ENCODE results near the gene BCR. TPM values are rescaled to one million over a fixed set of nuclear protein-coding genes. Genes with fewer than 3 reads are reported as not detected.
"Not testable (repeated sequence)": the region's sequence is repeated elsewhere in the genome, so short reads cannot be mapped to it uniquely, and the experiment has no call there.

Gene BCR
- total and polyA plus RNA-seq, 7 donors: 2.7 to 7.7 (median 6.5) TPM

DNA sequence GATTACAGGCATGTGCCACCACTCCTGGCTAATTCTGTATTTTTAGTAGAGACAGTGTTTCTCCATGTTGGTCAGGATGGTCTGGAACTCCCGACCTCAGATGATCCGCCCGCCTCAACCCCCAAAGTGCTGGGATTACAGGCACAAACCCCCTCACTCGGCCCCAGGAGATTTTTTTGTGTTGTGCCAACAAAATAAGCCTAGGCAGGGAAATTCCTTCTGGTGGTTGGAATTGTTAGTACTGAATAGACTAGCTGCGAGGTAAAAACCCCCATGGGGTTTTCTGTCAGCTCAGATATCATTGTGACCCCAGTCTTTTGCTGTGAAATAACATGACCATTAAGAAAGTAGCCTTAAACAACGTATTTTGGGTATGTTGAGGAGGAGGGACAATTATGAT lies 144.9 kb downstream of the BCR start:
- Histone ChIP-seq H3K36me3 (ENCODE audit: insufficient read depth in 1 of 2, low read depth in 1 of 2) (no peaks in the 10 kb centered on the region), H3K9me3 (no peaks in the 10 kb centered on the region), H3K27ac (no peak overlapping the region), H3K27me3 (ENCODE audit: insufficient read depth in 3 of 3, low read length in 2 of 3) (no peaks in the 10 kb centered on the region), H3K4me3 (no peak overlapping the region), H3K4me1 (no peaks in the 10 kb centered on the region)
- DNase-seq: no peak
- no peak for ATAC-seq
- WGBS, 3 donors: 51 to 53% (median 52%) methylated on average over 6 of the region's 6 CpGs
- TF ChIP-seq, protein P1, sequence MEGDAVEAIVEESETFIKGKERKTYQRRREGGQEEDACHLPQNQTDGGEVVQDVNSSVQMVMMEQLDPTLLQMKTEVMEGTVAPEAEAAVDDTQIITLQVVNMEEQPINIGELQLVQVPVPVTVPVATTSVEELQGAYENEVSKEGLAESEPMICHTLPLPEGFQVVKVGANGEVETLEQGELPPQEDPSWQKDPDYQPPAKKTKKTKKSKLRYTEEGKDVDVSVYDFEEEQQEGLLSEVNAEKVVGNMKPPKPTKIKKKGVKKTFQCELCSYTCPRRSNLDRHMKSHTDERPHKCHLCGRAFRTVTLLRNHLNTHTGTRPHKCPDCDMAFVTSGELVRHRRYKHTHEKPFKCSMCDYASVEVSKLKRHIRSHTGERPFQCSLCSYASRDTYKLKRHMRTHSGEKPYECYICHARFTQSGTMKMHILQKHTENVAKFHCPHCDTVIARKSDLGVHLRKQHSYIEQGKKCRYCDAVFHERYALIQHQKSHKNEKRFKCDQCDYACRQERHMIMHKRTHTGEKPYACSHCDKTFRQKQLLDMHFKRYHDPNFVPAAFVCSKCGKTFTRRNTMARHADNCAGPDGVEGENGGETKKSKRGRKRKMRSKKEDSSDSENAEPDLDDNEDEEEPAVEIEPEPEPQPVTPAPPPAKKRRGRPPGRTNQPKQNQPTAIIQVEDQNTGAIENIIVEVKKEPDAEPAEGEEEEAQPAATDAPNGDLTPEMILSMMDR (IDR thresholded peaks at IDR 0.05): no peak
- intact Hi-C loops (cut with DNase I): no loop called here

DNA sequence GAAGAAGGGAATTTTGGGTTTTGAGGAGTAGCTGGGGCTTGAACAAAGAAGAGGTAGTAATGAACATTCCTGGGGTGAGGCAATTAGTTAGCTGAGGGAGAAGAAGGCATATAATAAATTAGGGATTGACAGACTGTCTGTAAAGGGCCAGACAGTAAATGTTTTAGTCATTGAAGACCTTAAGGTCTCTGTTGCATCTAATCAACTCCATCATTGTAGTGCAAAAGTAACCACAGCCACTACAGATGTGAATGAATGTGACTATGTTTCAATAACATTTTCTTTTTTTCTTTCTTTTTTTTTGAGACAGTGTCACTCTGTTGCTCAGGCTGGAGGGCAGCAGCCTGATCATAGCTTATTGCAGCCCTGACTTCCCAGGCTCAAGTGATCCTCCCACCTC lies 153.5 kb downstream of the BCR start:
- H3K36me3 ChIP-seq (ENCODE audit: insufficient read depth in 1 of 2, low read depth in 1 of 2); H3K4me3 ChIP-seq; H3K27ac ChIP-seq; DNase-seq; H3K4me1 ChIP-seq; H3K9me3 ChIP-seq; intact Hi-C loops (cut with DNase I); H3K27me3 ChIP-seq (ENCODE audit: insufficient read depth in 3 of 3, low read length in 2 of 3); ATAC-seq: not testable (repeated sequence)

DNA sequence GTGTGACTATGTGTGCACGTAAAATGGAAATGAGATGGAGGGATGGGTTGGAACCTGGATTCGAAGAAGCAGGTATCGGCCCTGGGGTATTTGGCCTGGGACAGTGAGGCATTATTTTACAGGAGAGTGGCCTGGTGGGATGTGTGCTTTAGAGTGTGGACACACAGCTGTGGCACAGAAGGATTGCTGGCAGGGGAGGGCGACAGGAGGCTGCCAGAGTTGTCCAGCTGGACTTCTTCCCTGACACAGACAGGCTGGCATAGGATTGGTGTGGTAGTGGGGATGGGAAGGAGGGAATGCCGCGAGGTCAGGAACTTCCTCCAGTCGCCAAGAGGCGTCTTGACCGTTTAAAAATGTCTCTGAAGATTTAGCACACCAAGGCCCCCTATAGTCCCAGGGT lies 157.4 kb downstream of the BCR start:
- intact Hi-C loops (cut with DNase I); H3K4me3 ChIP-seq; H3K4me1 ChIP-seq; H3K36me3 ChIP-seq (ENCODE audit: insufficient read depth in 1 of 2, low read depth in 1 of 2); DNase-seq; H3K27ac ChIP-seq; H3K9me3 ChIP-seq; H3K27me3 ChIP-seq (ENCODE audit: insufficient read depth in 3 of 3, low read length in 2 of 3): not testable (repeated sequence)
- 32 to 74% (median 55%) methylated on average over 3 to 6 of the region's 9 CpGs for WGBS, 3 donors
- ATAC-seq: peak in 1 of 4 donors; percentile 59

DNA sequence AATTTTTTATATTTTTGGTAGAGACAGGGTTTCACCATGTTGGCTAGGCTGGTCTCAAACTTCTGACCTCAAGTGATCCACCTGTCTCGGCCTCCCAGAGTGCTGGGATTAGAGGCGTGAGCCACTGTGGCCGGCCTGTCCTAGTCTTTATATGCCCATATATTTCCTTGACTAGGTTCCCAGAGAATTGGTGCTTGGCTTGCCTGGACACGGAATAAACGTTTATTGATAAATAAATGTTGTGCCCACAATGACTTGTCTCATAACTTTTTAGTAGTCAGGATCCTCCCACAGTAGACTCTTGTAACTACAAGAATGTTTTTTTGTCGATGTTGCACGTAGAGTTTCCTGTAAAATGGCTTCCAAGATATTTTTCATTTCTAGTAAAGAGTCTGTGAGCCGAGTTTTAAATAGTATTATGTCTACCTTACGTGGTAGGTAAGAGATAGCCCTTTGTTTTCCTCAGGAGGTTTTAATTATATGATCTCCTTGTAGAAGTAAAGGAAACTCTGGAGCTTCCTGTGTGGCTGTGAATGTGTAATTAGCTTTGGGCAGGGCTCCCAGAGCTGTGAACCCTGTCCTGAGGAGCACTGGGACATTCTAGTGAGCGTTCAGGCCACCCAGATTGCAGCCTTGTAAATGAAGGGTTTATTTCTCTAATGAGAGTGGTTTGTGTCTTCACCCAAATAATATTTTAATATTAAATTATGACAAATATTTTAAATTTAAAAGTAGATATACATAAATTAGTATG lies 161.8 kb downstream of the BCR start:
- H3K27me3 ChIP-seq (ENCODE audit: insufficient read depth in 3 of 3, low read length in 2 of 3); intact Hi-C loops (cut with DNase I); H3K27ac ChIP-seq; H3K4me1 ChIP-seq; H3K4me3 ChIP-seq; DNase-seq; H3K9me3 ChIP-seq; ATAC-seq; H3K36me3 ChIP-seq (ENCODE audit: insufficient read depth in 1 of 2, low read depth in 1 of 2): not testable (repeated sequence)
- WGBS, 3 donors: 63 to 72% (median 66%) methylated on average over 9 of the region's 10 CpGs

DNA sequence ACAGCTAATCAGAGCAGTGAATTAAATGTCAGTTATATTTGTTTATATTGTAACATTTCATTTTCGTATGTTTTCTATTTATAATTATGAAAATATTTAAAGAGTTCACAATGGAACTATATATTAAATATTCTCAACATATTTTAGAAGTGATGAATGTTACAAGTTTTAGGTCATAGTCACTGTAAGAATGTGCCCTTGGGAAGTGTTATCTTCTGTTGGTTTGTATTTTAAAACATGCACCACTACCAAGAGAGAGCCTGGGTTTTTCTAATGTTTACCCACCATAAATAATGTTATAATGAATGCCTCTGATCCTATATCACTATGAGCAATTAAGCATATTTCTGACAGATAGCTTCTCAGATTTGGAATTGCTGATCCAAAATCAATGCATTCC lies 171.0 kb downstream of the BCR start:
- peaks cover 0 to 22% (median 0%) of the 10 kb centered on the region in 3 donors for H3K27me3 ChIP-seq (ENCODE audit: insufficient read depth in 3 of 3, low read length in 2 of 3)
- H3K36me3 ChIP-seq (ENCODE audit: insufficient read depth in 1 of 2, low read depth in 1 of 2): no peaks in the 10 kb centered on the region
- TF ChIP-seq, protein P1 (IDR thresholded peaks at IDR 0.05): no peak
- intact Hi-C loops (cut with DNase I): no loop called here
- no peak overlapping the region for H3K27ac ChIP-seq
- no peak for DNase-seq
- ATAC-seq: no peak
- no peak overlapping the region for H3K4me3 ChIP-seq
- no peaks in the 10 kb centered on the region for H3K9me3 ChIP-seq
- 73 to 87% (median 80%) methylated on average over 1 of the region's 1 CpG for WGBS, 3 donors
- no peaks in the 10 kb centered on the region for H3K4me1 ChIP-seq

DNA sequence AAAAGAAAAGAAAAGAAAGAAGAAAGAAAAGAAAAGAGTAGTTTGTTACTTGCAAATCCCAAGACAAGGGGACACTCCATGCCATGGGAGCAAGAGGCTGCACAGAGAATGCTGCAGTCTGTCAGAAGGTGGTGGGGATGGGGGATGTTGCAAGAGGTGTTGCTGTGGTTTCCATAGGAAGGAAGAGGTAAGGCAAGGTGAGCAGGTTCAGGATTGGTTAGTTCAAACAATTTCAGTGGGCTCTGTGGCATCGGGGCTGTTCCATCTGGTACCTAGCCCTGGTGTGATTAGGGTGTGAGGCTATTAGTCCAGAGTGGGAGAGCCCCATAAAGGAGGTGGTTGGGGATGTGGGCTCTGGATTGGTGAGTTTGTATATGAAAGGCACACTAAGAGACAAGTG lies 172.7 kb downstream of the BCR start:
- WGBS, 3 donors: 77 to 89% (median 78%) methylated on average over 1 of the region's 1 CpG
- Histone ChIP-seq H3K4me1 (no peaks in the 10 kb centered on the region), H3K27me3 (ENCODE audit: insufficient read depth in 3 of 3, low read length in 2 of 3) (peaks cover 0 to 23% (median 0%) of the 10 kb centered on the region in 3 donors), H3K27ac (no peak overlapping the region), H3K4me3 (no peak overlapping the region), H3K36me3 (ENCODE audit: insufficient read depth in 1 of 2, low read depth in 1 of 2) (no peaks in the 10 kb centered on the region), H3K9me3 (no peaks in the 10 kb centered on the region)
- TF ChIP-seq, protein P1 (IDR thresholded peaks at IDR 0.05): no peak
- ATAC-seq: no peak
- no peak for DNase-seq
- intact Hi-C loops (cut with DNase I): no loop called here
